Neural progenitor cell (in vitro differentiated cells): ENCODE measurements around the gene RAN. TPM values are rescaled to one million over a fixed set of nuclear protein-coding genes. Genes with fewer than 3 reads are reported as not detected.
A peak's percentile ranks its signal among the peaks of the same experiment; 100 is the strongest.

ENCODE experiments used
- DNase-seq: peaks from one replicate; pipeline ENCODE4 v3.0.0-alpha.2; 2016; ENCODE audit warnings: low spot score
- H2AFZ ChIP-seq: fragments of 200-600 bp; sonication (generic); replicated peaks from 2 replicates; pipeline ENCODE4 v1.6.1; 2016; ENCODE audit warnings: antibody characterized with exemption
- H3F3A ChIP-seq: fragments of 200-600 bp; sonication (generic); 2 replicates; pipeline ENCODE4 v1.6.1; 2016; ENCODE audit warnings: antibody characterized with exemption, low read depth
- H3K27ac ChIP-seq: fragments of 200-600 bp; sonication (generic); 2 replicates; pipeline ENCODE4 v1.5.1; 2016; ENCODE audit warnings: mild to moderate bottlenecking
- H3K27me3 ChIP-seq: fragments of 200-600 bp; sonication (generic); 2 replicates; pipeline ENCODE4 v1.6.1; 2016; ENCODE audit warnings: mild to moderate bottlenecking, moderate library complexity
- H3K36me3 ChIP-seq: fragments of 200-600 bp; sonication (generic); 2 replicates; pipeline ENCODE4 v1.5.1; 2016
- H3K4me1 ChIP-seq: fragments of 200-600 bp; sonication (generic); 2 replicates; pipeline ENCODE4 v1.6.1; 2016; ENCODE audit warnings: mixed run types
- H3K4me2 ChIP-seq: fragments of 200-600 bp; sonication (generic); 2 replicates; pipeline ENCODE4 v1.6.1; 2016
- H3K4me3 ChIP-seq: fragments of 200-600 bp; sonication (generic); 2 replicates; pipeline ENCODE4 v1.5.1; 2016
- H3K79me2 ChIP-seq: fragments of 200-600 bp; sonication (generic); 2 replicates; pipeline ENCODE4 v1.6.1; 2016; ENCODE audit warnings: low read depth
- H3K9ac ChIP-seq: fragments of 200-600 bp; sonication (generic); 2 replicates; pipeline ENCODE4 v1.6.1; 2016
- H3K9me3 ChIP-seq: fragments of 200-600 bp; sonication (generic); 2 replicates; pipeline ENCODE4 v1.5.1; 2016; ENCODE audit warnings: low read depth
- H4K20me1 ChIP-seq: fragments of 200-600 bp; sonication (generic); 2 replicates; pipeline ENCODE4 v1.6.1; 2016; ENCODE audit warnings: low read depth
- H3K27ac Mint-ChIP-seq: 3 replicates; pipeline ENCODE4 v1.8.0; 2021; ENCODE audit warnings: mixed read lengths
- H3K27me3 Mint-ChIP-seq: 2 replicates; pipeline ENCODE4 v1.8.0; 2022; ENCODE audit warnings: low read depth, mild to moderate bottlenecking, inconsistent platforms, moderate library complexity, mixed read lengths; ENCODE audit not compliant: insufficient read depth
- H3K36me3 Mint-ChIP-seq: 3 replicates; pipeline ENCODE4 v1.8.0; 2021; ENCODE audit warnings: mixed read lengths
- H3K4me1 Mint-ChIP-seq: 3 replicates; pipeline ENCODE4 v1.8.0; 2021; ENCODE audit warnings: mixed read lengths
- H3K4me3 Mint-ChIP-seq: 3 replicates; pipeline ENCODE4 v1.8.0; 2021; ENCODE audit warnings: mild to moderate bottlenecking, moderate library complexity, mixed read lengths
- H3K9me3 Mint-ChIP-seq: 3 replicates; pipeline ENCODE4 v1.8.0; 2020; ENCODE audit warnings: mixed read lengths
- EZH2 ChIP-seq: fragments of 200-600 bp; sonication (generic); IDR thresholded peaks from 2 replicates; pipeline ENCODE4 v1.6.1; 2017; ENCODE audit warnings: antibody characterized with exemption, mild to moderate bottlenecking, moderate library complexity
- EZH2phosphoT487 ChIP-seq: fragments of 200-600 bp; sonication (generic); IDR thresholded peaks from 2 replicates; pipeline ENCODE4 v1.6.1; 2017; ENCODE audit warnings: antibody characterized with exemption
- total RNA-seq: library from RNA; depleted of rRNA; stranded (reverse); fragments of >200 nt; gene quantifications from 2 replicates; pipeline ENCODE4 v1.2.3, GENCODE V29; 2015; ENCODE audit warnings: low replicate concordance
- TF ChIP-seq, protein P1 (sequence below): fragments of 200-600 bp; sonication (generic); IDR thresholded peaks from 2 replicates; pipeline ENCODE4 v1.5.1; 2017; ENCODE audit warnings: antibody characterized with exemption, mild to moderate bottlenecking

The RAN gene
- total RNA-seq, 1 donor from 2014 or later = 1,370 TPM

DNA sequence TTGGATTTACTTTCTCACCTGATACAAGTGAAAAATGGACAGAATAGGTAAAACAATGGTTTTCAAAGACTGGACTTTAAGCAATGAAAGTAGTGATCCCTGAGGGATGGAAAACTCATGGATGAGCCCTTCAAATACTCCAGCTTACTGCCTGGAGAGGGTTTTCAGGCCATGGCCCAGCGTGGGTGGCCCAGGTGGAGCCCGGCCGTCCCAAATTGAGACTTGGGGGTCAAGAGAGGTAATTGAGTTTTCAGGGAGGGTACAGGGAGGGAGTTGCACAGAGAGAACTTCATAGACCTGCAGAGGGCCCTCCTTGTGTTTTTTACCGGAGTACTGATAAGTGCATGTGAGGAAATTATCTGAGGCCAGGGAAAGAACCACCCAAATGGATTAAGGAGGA is 37.2 kb downstream of the RAN start:
- Histone ChIP-seq H3K27ac (no peak overlapping the region), H3K9me3 (no peaks in the 10 kb centered on the region), H4K20me1 (no peaks in the 10 kb centered on the region), H3K79me2 (no peaks in the 10 kb centered on the region), H3K27me3 (no peaks in the 10 kb centered on the region), H2AFZ (no peak overlapping the region), H3K36me3 (no peaks in the 10 kb centered on the region), H3K4me1 (no peaks in the 10 kb centered on the region), H3K4me3 (no peak overlapping the region), H3F3A (no peaks in the 10 kb centered on the region), H3K9ac (no peak overlapping the region), H3K4me2 (no peak overlapping the region)
- DNase-seq = no peak
- Mint-ChIP-seq H3K27me3 (peaks cover 4% of the 10 kb centered on the region), H3K36me3 (no peaks in the 10 kb centered on the region), H3K27ac (no peak overlapping the region), H3K9me3 (peaks cover 17% of the 10 kb centered on the region), H3K4me1 (no peaks in the 10 kb centered on the region), H3K4me3 (no peak overlapping the region)
- TF ChIP-seq EZH2 (no peak), EZH2phosphoT487 (no peak)
- TF ChIP-seq, protein P1, sequence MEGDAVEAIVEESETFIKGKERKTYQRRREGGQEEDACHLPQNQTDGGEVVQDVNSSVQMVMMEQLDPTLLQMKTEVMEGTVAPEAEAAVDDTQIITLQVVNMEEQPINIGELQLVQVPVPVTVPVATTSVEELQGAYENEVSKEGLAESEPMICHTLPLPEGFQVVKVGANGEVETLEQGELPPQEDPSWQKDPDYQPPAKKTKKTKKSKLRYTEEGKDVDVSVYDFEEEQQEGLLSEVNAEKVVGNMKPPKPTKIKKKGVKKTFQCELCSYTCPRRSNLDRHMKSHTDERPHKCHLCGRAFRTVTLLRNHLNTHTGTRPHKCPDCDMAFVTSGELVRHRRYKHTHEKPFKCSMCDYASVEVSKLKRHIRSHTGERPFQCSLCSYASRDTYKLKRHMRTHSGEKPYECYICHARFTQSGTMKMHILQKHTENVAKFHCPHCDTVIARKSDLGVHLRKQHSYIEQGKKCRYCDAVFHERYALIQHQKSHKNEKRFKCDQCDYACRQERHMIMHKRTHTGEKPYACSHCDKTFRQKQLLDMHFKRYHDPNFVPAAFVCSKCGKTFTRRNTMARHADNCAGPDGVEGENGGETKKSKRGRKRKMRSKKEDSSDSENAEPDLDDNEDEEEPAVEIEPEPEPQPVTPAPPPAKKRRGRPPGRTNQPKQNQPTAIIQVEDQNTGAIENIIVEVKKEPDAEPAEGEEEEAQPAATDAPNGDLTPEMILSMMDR = no peak

DNA sequence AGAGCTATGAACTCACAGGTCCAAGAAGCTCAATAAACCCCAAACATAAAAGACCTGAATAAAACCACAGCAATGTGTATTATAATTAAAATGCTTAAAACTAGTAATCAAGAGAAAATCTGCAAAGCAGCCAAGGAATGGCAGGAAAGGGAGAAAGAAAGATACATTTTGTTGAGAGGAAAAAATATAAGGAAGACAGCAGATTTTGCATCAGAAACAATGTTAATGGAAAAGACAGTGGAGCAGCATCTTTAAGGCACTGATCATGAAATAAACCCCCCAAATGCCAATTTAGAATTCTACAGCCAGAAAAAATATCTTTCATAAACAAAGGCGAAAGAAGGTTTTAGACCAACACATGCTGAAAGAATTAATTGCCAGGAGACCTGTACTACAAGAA is 39.3 kb downstream of the RAN start:
- Mint-ChIP-seq H3K4me1 (peaks cover 2% of the 10 kb centered on the region), H3K27ac (no peak overlapping the region), H3K27me3 (peaks cover 12% of the 10 kb centered on the region), H3K9me3 (peaks cover 17% of the 10 kb centered on the region), H3K36me3 (no peaks in the 10 kb centered on the region), H3K4me3 (no peak overlapping the region)
- H3F3A ChIP-seq = no peaks in the 10 kb centered on the region
- H4K20me1 ChIP-seq = no peaks in the 10 kb centered on the region
- H2AFZ ChIP-seq = no peak overlapping the region
- no peak for DNase-seq
- H3K9me3 ChIP-seq = no peaks in the 10 kb centered on the region
- no peak overlapping the region for H3K4me2 ChIP-seq
- no peaks in the 10 kb centered on the region for H3K36me3 ChIP-seq
- H3K79me2 ChIP-seq = no peaks in the 10 kb centered on the region
- peaks cover 5% of the 10 kb centered on the region for H3K27me3 ChIP-seq
- no peak overlapping the region for H3K9ac ChIP-seq
- no peak overlapping the region for H3K4me3 ChIP-seq
- H3K4me1 ChIP-seq = no peaks in the 10 kb centered on the region
- H3K27ac ChIP-seq = no peak overlapping the region
- TF ChIP-seq EZH2phosphoT487 = no peak

GRCh38 chr12:130911933-130912332 is 40.1 kb downstream of the RAN start:
- H3K36me3 Mint-ChIP-seq = no peaks in the 10 kb centered on the region
- no peak overlapping the region for H3K9ac ChIP-seq
- peaks cover 11% of the 10 kb centered on the region for H3K27me3 ChIP-seq
- no peak overlapping the region for H3K4me2 ChIP-seq
- H3K4me3 ChIP-seq = no peak overlapping the region
- TF ChIP-seq EZH2 (no peak), EZH2phosphoT487 (no peak)
- TF ChIP-seq, protein P1 = no peak
- peaks cover 7% of the 10 kb centered on the region for H3K4me1 ChIP-seq
- H3K27ac ChIP-seq = no peak overlapping the region
- no peak overlapping the region for H3K4me3 Mint-ChIP-seq
- H3K9me3 ChIP-seq = no peaks in the 10 kb centered on the region
- no peak overlapping the region for H3K27ac Mint-ChIP-seq
- H3K36me3 ChIP-seq = no peaks in the 10 kb centered on the region
- H3K4me1 Mint-ChIP-seq = peaks cover 10% of the 10 kb centered on the region
- no peaks in the 10 kb centered on the region for H4K20me1 ChIP-seq
- H3F3A ChIP-seq = no peaks in the 10 kb centered on the region
- no peak overlapping the region for H2AFZ ChIP-seq
- H3K9me3 Mint-ChIP-seq = peaks cover 17% of the 10 kb centered on the region
- no peak for DNase-seq
- H3K27me3 Mint-ChIP-seq = peaks cover 13% of the 10 kb centered on the region
- no peaks in the 10 kb centered on the region for H3K79me2 ChIP-seq

GRCh38 chr12:130916241-130916911 is 44.5 kb downstream of the RAN start:
- Histone ChIP-seq H3F3A (no peaks in the 10 kb centered on the region), H3K9me3 (no peaks in the 10 kb centered on the region), H4K20me1 (no peaks in the 10 kb centered on the region), H3K4me1 (peaks cover 8% of the 10 kb centered on the region), H3K4me2 (peak overlapping the region; percentile 75), H3K79me2 (no peaks in the 10 kb centered on the region), H3K27me3 (peaks cover 14% of the 10 kb centered on the region), H2AFZ (peak overlapping the region; percentile 91), H3K36me3 (no peaks in the 10 kb centered on the region), H3K4me3 (peak overlapping the region; percentile 23), H3K9ac (no peak overlapping the region), H3K27ac (no peak overlapping the region)
- Mint-ChIP-seq H3K9me3 (peaks cover 12% of the 10 kb centered on the region), H3K36me3 (no peaks in the 10 kb centered on the region), H3K4me1 (peaks cover 10% of the 10 kb centered on the region), H3K27me3 (peaks cover 17% of the 10 kb centered on the region), H3K27ac (no peak overlapping the region), H3K4me3 (peak overlapping the region; percentile 24)
- peak; percentile 88 for DNase-seq
- TF ChIP-seq, protein P1 = peak; percentile 95
- TF ChIP-seq EZH2 = no peak
- TF ChIP-seq EZH2phosphoT487 = no peak
